Measurements from ENCODE around the gene C14orf93. TPM values are rescaled to one million over a fixed set of nuclear protein-coding genes. Genes with fewer than 3 reads are reported as not detected.

The C14orf93 gene
- total RNA-seq, 2 donors from 2014 or later = 15.1 to 17.6 TPM

GRCh38 chr14:23002592-23002991 is 7.4 kb downstream of the C14orf93 start:
- no peak for DNase-seq (ENCODE audit: low spot score)
- no peaks in the 10 kb centered on the region for H3K4me1 ChIP-seq (replicated peaks)
- TF ChIP-seq CTCF (IDR thresholded peaks at IDR 0.05) = no peak
- no peak for TF ChIP-seq POLR2A (IDR thresholded peaks at IDR 0.05)
- TF ChIP-seq POLR2AphosphoS5 (IDR thresholded peaks at IDR 0.05) = no peak
- H3K9me3 ChIP-seq = no peaks in the 10 kb centered on the region
- no peak overlapping the region for H3K27ac ChIP-seq
- H3K36me3 ChIP-seq = no peaks in the 10 kb centered on the region
- 93% methylated on average over 3 of the region's 3 CpGs for WGBS
- intact Hi-C loops (cut with DNase I) = no loop called here
- H3K4me3 ChIP-seq = no peak overlapping the region
- H3K27me3 ChIP-seq (replicated peaks; ENCODE audit: insufficient read depth) = no peaks in the 10 kb centered on the region

GRCh38 chr14:23000860-23001259 is 9.1 kb downstream of the C14orf93 start:
- intact Hi-C loops (cut with DNase I) = no loop called here
- TF ChIP-seq POLR2A (IDR thresholded peaks at IDR 0.05) (no peak), POLR2AphosphoS5 (IDR thresholded peaks at IDR 0.05) (no peak), CTCF (IDR thresholded peaks at IDR 0.05) (no peak)
- WGBS = 78% methylated on average over 2 of the region's 2 CpGs

GRCh38 chr14:22998329-22999012 is 11.5 kb downstream of the C14orf93 start:
- intact Hi-C loops (cut with DNase I) = no loop called here
- Histone ChIP-seq H3K4me1 (replicated peaks) (no peaks in the 10 kb centered on the region), H3K36me3 (no peaks in the 10 kb centered on the region), H3K27me3 (replicated peaks; ENCODE audit: insufficient read depth) (no peaks in the 10 kb centered on the region), H3K27ac (no peak overlapping the region), H3K9me3 (no peaks in the 10 kb centered on the region), H3K4me3 (no peak overlapping the region)
- no peak for TF ChIP-seq POLR2AphosphoS5 (IDR thresholded peaks at IDR 0.05)
- no peak for TF ChIP-seq CTCF (IDR thresholded peaks at IDR 0.05)
- TF ChIP-seq POLR2A (IDR thresholded peaks at IDR 0.05) = no peak
- 83% methylated on average over 16 of the region's 16 CpGs for WGBS
- DNase-seq (ENCODE audit: low spot score) = no peak

More at GRCh38 chr14:23000860-23001259, 9.1 kb downstream of the C14orf93 start:
- H3K27me3 ChIP-seq (replicated peaks; ENCODE audit: insufficient read depth) = no peaks in the 10 kb centered on the region
- no peak for DNase-seq (ENCODE audit: low spot score)
- H3K36me3 ChIP-seq = no peaks in the 10 kb centered on the region
- H3K4me1 ChIP-seq (replicated peaks) = no peaks in the 10 kb centered on the region
- no peak overlapping the region for H3K4me3 ChIP-seq
- no peak overlapping the region for H3K27ac ChIP-seq
- H3K9me3 ChIP-seq = no peaks in the 10 kb centered on the region

GRCh38 chr14:22997676-22998323 is 12.1 kb downstream of the C14orf93 start:
- no peak overlapping the region for H3K27ac ChIP-seq
- 45% methylated on average over 9 of the region's 9 CpGs for WGBS
- intact Hi-C loops (cut with DNase I) = no loop called here

More at GRCh38 chr14:22997676-22998323, 12.1 kb downstream of the C14orf93 start:
- DNase-seq (ENCODE audit: low spot score) = no peak
- Histone ChIP-seq H3K36me3 (no peaks in the 10 kb centered on the region), H3K4me3 (no peak overlapping the region), H3K27me3 (replicated peaks; ENCODE audit: insufficient read depth) (no peaks in the 10 kb centered on the region), H3K9me3 (no peaks in the 10 kb centered on the region), H3K4me1 (replicated peaks) (no peaks in the 10 kb centered on the region)
- TF ChIP-seq CTCF (IDR thresholded peaks at IDR 0.05) (no peak), POLR2A (IDR thresholded peaks at IDR 0.05) (no peak), POLR2AphosphoS5 (IDR thresholded peaks at IDR 0.05) (no peak)
